K562 (cell line): ENCODE results near the gene DTL. TPM values are rescaled to one million over a fixed set of nuclear protein-coding genes. Genes with fewer than 3 reads are reported as not detected.
A peak's percentile ranks its signal among the peaks of the same experiment; 100 is the strongest.

Experiments
- AFF4 ChIP-seq: sonication (generic); formaldehyde crosslinking; IDR thresholded peaks from 2 replicates; pipeline ENCODE4 v1.8.0; 2023; ENCODE audit warnings: mild to moderate bottlenecking, missing genetic modification reagents
- ATF6 ChIP-seq: sonication (generic); formaldehyde crosslinking; IDR thresholded peaks from 2 replicates; pipeline ENCODE4 v1.4.0; 2020; ENCODE audit warnings: mild to moderate bottlenecking, missing genetic modification reagents
- DEAF1 ChIP-seq: fragments of 450-650 bp; formaldehyde crosslinking; IDR thresholded peaks from 2 replicates; pipeline ENCODE4 v1.4.0; 2020; ENCODE audit warnings: mild to moderate bottlenecking, moderate library complexity
- FOXK1 ChIP-seq: sonication (generic); formaldehyde crosslinking; IDR thresholded peaks from 2 replicates; pipeline ENCODE4 v1.8.0; 2022; ENCODE audit warnings: missing genetic modification reagents, mild to moderate bottlenecking, borderline replicate concordance
- HBP1 ChIP-seq: fragments of 450-650 bp; formaldehyde crosslinking; IDR thresholded peaks from 2 replicates; pipeline ENCODE4 v1.4.0; 2022; ENCODE audit warnings: missing genetic modification characterization
- LARP7 ChIP-seq: fragments of 450-650 bp; IDR thresholded peaks from 2 replicates; pipeline ENCODE4 v1.6.1; 2016
- NFIC ChIP-seq: fragments of 450-650 bp; IDR thresholded peaks from 2 replicates; pipeline ENCODE4 v1.6.1; 2017; ENCODE audit warnings: mild to moderate bottlenecking, inconsistent platforms
- PPARD ChIP-seq: fragments of 250-450 bp; sonication (Bioruptor Pico); IDR thresholded peaks from 2 replicates; pipeline ENCODE4 v1.8.0; 2022; ENCODE audit warnings: inconsistent platforms, mild to moderate bottlenecking, moderate library complexity
- PURB ChIP-seq: sonication (generic); formaldehyde crosslinking; IDR thresholded peaks from 2 replicates; pipeline ENCODE4 v1.9.0; 2021; ENCODE audit warnings: low read depth, mild to moderate bottlenecking, missing genetic modification reagents
- SNRNP70 ChIP-seq: fragments of 200-400 bp; formaldehyde crosslinking; optimal IDR thresholded peaks from 2 replicates; pipeline ENCODE3; 2017; ENCODE audit warnings: low read depth, low read length
- SUPT5H ChIP-seq: fragments of 450-650 bp; IDR thresholded peaks from 2 replicates; pipeline ENCODE4 v1.6.1; 2016
- TSC22D4 ChIP-seq: fragments of 450-650 bp; IDR thresholded peaks from 2 replicates; pipeline ENCODE4 v1.6.1; 2016; ENCODE audit warnings: missing genetic modification characterization, missing biosample characterization, control low read depth
- ZFP91 ChIP-seq: sonication (generic); formaldehyde crosslinking; IDR thresholded peaks from 2 replicates; pipeline ENCODE4 v1.8.0; 2022; ENCODE audit warnings: mild to moderate bottlenecking, missing genetic modification reagents
- ZNF197 ChIP-seq: fragments of 200-800 bp; sonication (Bioruptor generic); IDR thresholded peaks from 2 replicates; pipeline ENCODE4 v1.6.1; 2016; ENCODE audit warnings: low read depth, missing genetic modification characterization, missing compliant biosample characterization
- ZNF217 ChIP-seq: sonication (generic); formaldehyde crosslinking; IDR thresholded peaks from 2 replicates; pipeline ENCODE4 v1.8.0; 2022; ENCODE audit warnings: mild to moderate bottlenecking, missing genetic modification reagents
- ZNF41 ChIP-seq: fragments of 250-450 bp; sonication (Bioruptor Pico); conservative IDR thresholded peaks from 2 replicates; pipeline ENCODE4 v1.4.0; 2020; ENCODE audit warnings: mild to moderate bottlenecking
- ZNF778 ChIP-seq: fragments of 450-650 bp; formaldehyde crosslinking; IDR thresholded peaks from 2 replicates; pipeline ENCODE4 v1.4.0; 2020; ENCODE audit warnings: mild to moderate bottlenecking, moderate library complexity
- polyA plus RNA-seq, 8 experiments: library from polyadenylated mRNA; depleted of rRNA in 4 of 8; stranded (reverse) in 5 of 8; unstranded in 3 of 8; fragments of >200 nt; fragmentation: Nextera tagmentation in 2 of 8; fragmentation: Illumina TruSeq in 1 of 8; extraction: Ambion mirVana in 2 of 8; extraction: Trizol in 1 of 8; gene quantifications; 2 replicates each; pipeline versions ENCODE4 v1.2.1 to v1.2.3, GENCODE V29; 2011 to 2014; ENCODE audit warnings: inconsistent platforms in 1 of 8, missing spikeins in 1 of 8
- total RNA-seq, 7 experiments: library from RNA; depleted of rRNA in 6 of 7; stranded (reverse); fragments of >200 nt in 6 of 7; fragmentation: Illumina TruSeq in 2 of 7; extraction: Trizol in 2 of 7; gene quantifications; 2 replicates each; pipeline versions ENCODE4 v1.2.1 to v1.2.3, GENCODE V29; 2011 to 2021; ENCODE audit warnings: low replicate concordance in 1 of 7

DTL gene
- total and polyA plus RNA-seq, 9 of the 15 experiments (the other 6 are each of a cell fraction or from before 2014, with no cell fraction given): 38.3 to 81.0 (median 63.2) TPM

GRCh38 chr1:212035123-212035834, at the start of gene DTL, which contains the start of gene INTS7 (continued):
- TF ChIP-seq DEAF1 (CRISPR knock-in tag) (peak; percentile 59; the same call in 1 of the 2 replicates), ZNF41 (CRISPR knock-in tag) (peak; percentile 64; the same call in 1 of the 2 replicates), ZNF778 (CRISPR knock-in tag) (no peak), ZFP91 (CRISPR knock-in tag) (no peak), ZNF197 (CRISPR knock-in tag) (no peak), TSC22D4 (tag) (no peak), SNRNP70 (no peak), SUPT5H (peak; percentile 99), HBP1 (CRISPR knock-in tag) (peak; percentile 99), NFIC (peak; percentile 57), ZNF217 (no peak), ATF6 (CRISPR knock-in tag) (0 out of 2 replicates have a peak, but pooled peaks have one; percentile 54), LARP7 (peak; percentile 88; the same call in 1 of the 2 replicates), PURB (CRISPR knock-in tag) (no peak), FOXK1 (CRISPR knock-in tag) (peak; percentile 79; the same call in 1 of the 2 replicates), AFF4 (CRISPR knock-in tag) (peak; percentile 85), PPARD (CRISPR knock-in tag) (no peak)
